Left renal cortex interstitium (tissue), 4 donors: ENCODE measurements around the gene CCDC30. TPM values are rescaled to one million over a fixed set of nuclear protein-coding genes. Genes with fewer than 3 reads are reported as not detected.
A peak's percentile ranks its signal among the peaks of the same experiment; 100 is the strongest.
"Not testable (repeated sequence)": the region's sequence is repeated elsewhere in the genome, so short reads cannot be mapped to it uniquely, and the experiment has no call there.

Source experiments
- DNase-seq, 4 donors: peaks; one replicate each; pipeline ENCODE4 v3.0.0-alpha.2; 2013; ENCODE audit warnings: low read depth in 4 of 4, low spot score in 2 of 4, missing footprints in 1 of 4
- polyA plus RNA-seq, 4 donors: library from polyadenylated mRNA; unstranded; fragments of 120-200 nt; gene quantifications; one replicate each; pipeline ENCODE4 v1.2.1, GENCODE V29; 2013; ENCODE audit not compliant: insufficient read length in 4 of 4

The CCDC30 gene
- polyA plus RNA-seq, 4 donors = 13.1 to 23.0 (median 18.9) TPM

- DNase-seq = not testable (repeated sequence)
Observed at GRCh38 chr1:42627205-42627604, 164.1 kb downstream of the CCDC30 start.

GRCh38 chr1:42639116-42639515, 176.0 kb downstream of the CCDC30 start:
- no peak for DNase-seq

- no peak for DNase-seq
Observed at GRCh38 chr1:42646056-42646455, 183.0 kb downstream of the CCDC30 start.

GRCh38 chr1:42657201-42657600, 194.1 kb downstream of the CCDC30 start:
- DNase-seq = no peak

- peak; percentile 79 to 94 (median 85) for DNase-seq
Observed at GRCh38 chr1:42657981-42658876, 195.1 kb downstream of the CCDC30 start, which contains the start of gene PPIH. Gene PPIH (plus strand): TSS chr1:42658423. CDS start chr1:42658447, 24 bp downstream.

GRCh38 chr1:42658877-42659337, 195.8 kb downstream of the CCDC30 start:
- DNase-seq = no peak

GRCh38 chr1:42660907-42661500, 197.9 kb downstream of the CCDC30 start:
- no peak for DNase-seq

GRCh38 chr1:42669936-42670335, 206.8 kb downstream of the CCDC30 start:
- DNase-seq = no peak

- no peak for DNase-seq
Observed at GRCh38 chr1:42670425-42670824, 207.3 kb downstream of the CCDC30 start.

- DNase-seq = no peak
Observed at GRCh38 chr1:42674214-42674613, 211.1 kb downstream of the CCDC30 start.

- no peak for DNase-seq
Observed at GRCh38 chr1:42674682-42675081, 211.6 kb downstream of the CCDC30 start.

GRCh38 chr1:42675467-42675866, 212.4 kb downstream of the CCDC30 start:
- no peak for DNase-seq

- DNase-seq = no peak
Observed at GRCh38 chr1:42676534-42677087, 213.5 kb downstream of the CCDC30 start.

GRCh38 chr1:42679364-42679983, 216.4 kb downstream of the CCDC30 start:
- no peak for DNase-seq

- DNase-seq = no peak
Observed at GRCh38 chr1:42680055-42680454, 217.0 kb downstream of the CCDC30 start.

GRCh38 chr1:42680921-42681683, 218.0 kb downstream of the CCDC30 start:
- DNase-seq = no peak

- peak; percentile 95 to 98 (median 96) for DNase-seq
Observed at GRCh38 chr1:42681741-42682483, 218.8 kb downstream of the CCDC30 start, which contains the start of gene YBX1. Gene YBX1 (plus strand): TSS chr1:42682418. CDS start chr1:42682566, 148 bp downstream.

GRCh38 chr1:42682484-42682738, 219.3 kb downstream of the CCDC30 start:
- DNase-seq = not testable (repeated sequence)

- no peak for DNase-seq
Observed at GRCh38 chr1:42682739-42683531, 219.8 kb downstream of the CCDC30 start.
